ENCODE data around the gene SUMO3.
"Not testable (repeated sequence)": the region's sequence is repeated elsewhere in the genome, so short reads cannot be mapped to it uniquely, and the experiment has no call there.

The SUMO3 gene

DNA sequence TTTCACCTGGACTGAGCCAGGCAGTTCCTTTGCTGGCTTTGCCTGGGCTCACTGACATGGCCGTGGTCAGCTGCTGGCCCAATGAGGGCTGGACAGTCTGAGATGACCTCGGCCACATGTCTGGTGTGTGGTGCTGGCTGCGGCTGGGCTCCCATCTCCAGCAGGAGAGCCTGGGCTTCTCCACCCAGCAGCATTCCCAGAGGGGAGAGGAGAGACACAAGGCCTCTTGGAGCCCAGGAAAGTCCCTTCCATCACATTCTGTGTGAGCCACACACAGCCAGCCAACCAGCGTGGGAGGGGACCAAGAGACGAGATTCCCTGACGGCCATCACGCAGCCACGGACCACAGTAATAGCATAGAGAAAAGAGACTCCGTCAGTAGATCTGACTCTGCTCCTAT is 21.1 kb upstream of the SUMO3 start:
- TF ChIP-seq ZNF274 (IDR thresholded peaks at IDR 0.05; ENCODE audit: low read depth, low read length) = no peak

DNA sequence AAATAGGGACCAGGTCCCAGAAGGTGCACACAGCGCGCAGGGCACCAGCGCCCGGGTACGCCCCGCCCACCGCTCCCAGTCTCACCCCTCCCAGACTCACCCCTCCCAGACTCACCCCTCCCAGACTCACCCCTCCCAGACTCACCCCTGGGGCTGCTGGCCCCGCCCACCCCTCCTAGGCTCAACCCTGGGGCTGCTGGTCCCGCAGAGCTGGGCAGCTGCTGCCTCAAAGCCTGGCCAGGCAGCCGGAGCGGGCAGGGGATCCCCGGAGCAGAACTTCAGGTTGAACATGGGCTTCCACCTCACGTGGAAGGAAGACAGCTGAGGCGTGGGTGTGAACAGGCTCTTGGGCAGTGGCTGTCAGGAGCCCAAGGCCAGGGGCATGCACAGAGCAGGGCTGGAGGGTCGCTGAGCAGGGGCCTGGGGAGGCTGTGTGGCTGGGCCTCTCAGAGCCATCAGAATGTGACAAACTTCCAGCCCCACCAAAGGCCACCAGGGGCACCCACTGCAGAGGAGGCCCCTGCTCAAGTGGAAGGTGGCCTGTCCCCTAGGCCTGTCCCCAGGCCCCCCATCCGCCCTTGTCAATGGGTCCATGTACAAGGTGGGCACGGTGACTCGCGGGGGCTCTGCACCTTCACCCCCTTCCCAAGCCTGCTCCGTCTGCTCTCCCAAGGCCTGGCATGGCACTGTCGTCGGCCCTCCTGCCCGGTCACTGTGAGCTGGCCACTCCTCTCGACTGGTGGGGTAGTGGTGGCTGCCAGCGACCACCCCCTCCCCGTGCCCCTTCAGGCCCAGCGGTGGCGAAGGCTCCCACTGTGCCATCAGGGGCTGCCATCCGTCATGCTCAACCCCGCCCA is 20.4 kb upstream of the SUMO3 start:
- no peak for TF ChIP-seq ZNF274 (IDR thresholded peaks at IDR 0.05; ENCODE audit: low read depth, low read length)
- H3K4me3 ChIP-seq (ENCODE audit: low read length) = no peak overlapping the region

More for the DNA sequence above, 21.1 kb upstream of the SUMO3 start:
- no peak overlapping the region for H3K4me3 ChIP-seq (ENCODE audit: low read length)

DNA sequence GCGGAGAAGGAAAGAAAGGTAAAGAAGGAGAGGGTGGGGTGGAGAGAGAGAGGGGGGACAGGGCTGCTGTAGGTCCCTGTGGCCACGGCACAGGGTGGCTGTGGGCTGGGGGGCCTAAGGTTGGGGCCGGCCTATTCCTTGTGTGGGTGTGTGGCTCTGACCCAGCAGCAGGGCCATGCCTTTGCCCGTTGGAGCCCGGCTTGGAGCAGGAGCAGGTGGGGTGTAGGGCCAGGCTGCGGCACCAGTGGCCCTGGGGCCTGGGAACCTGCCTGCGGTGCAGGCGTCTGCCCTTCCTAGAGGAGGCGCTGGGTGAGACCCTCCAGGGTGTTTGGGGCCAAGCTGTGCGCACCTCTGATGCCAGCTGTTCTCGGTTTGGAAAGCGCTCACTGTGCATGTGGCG is 19.7 kb upstream of the SUMO3 start:
- no peak overlapping the region for H3K4me3 ChIP-seq (ENCODE audit: low read length)

DNA sequence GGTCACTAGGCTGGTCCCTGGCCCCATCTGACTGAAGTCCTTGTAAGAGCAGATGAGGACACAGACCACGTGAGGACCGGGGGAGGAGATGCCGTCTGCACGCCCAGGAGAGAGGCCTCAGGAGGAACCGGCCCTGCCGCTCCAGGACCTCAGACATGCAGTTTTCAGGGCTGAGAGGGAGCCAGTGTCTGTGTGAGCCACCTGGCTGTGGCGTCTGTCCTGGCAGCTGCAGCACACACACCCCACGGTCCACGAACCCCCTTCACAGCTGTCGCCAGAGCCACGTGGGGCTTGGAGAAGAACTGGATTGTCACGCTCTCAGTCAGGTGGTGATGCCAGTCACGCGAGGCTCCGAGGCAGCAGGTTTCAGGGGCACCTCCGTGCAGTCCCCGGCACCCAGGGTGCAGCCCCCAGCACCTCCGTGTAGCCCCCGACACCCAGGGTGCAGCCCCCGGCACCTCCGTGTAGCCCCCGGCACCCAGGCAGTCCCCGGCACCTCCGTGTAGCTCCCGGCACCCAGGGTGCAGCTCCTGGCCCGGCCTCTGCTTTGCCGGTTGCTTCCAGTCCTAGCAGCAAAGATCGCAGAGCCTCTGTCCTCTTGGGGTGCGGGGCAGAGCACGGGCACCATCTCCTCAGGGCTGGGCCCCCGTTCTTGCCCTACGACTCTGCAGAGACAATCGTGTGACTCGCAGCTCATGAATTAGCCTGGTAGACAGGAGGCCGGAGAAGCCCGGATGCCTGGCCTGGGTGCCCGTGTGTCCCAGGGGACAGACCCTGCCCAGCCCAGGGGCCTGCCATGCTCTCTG is 19.0 kb upstream of the SUMO3 start:
- H3K4me3 ChIP-seq (ENCODE audit: low read length) = no peak overlapping the region

More for the DNA sequence above, 19.7 kb upstream of the SUMO3 start:
- no peak for TF ChIP-seq ZNF274 (IDR thresholded peaks at IDR 0.05; ENCODE audit: low read depth, low read length)

DNA sequence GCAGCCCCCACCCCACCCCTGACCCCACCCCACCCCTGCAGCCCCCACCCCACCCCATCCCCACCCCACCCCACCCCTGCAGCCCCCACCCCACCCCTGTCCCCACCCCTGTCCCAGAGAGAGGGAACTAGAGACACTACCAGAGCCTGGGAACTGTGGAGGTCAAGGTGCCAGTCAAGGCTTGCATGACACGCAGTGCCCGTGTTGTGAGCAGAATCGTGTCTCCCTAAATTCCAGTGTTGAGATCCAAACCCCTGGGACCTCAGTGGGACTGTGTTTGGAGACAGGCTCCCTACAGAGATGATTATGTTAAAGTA is 18.4 kb upstream of the SUMO3 start:
- no peak for TF ChIP-seq ZNF274 (IDR thresholded peaks at IDR 0.05; ENCODE audit: low read depth, low read length)
- H3K4me3 ChIP-seq (ENCODE audit: low read length) = no peak overlapping the region

More for the DNA sequence above, 19.0 kb upstream of the SUMO3 start:
- no peak for TF ChIP-seq ZNF274 (IDR thresholded peaks at IDR 0.05; ENCODE audit: low read depth, low read length)

DNA sequence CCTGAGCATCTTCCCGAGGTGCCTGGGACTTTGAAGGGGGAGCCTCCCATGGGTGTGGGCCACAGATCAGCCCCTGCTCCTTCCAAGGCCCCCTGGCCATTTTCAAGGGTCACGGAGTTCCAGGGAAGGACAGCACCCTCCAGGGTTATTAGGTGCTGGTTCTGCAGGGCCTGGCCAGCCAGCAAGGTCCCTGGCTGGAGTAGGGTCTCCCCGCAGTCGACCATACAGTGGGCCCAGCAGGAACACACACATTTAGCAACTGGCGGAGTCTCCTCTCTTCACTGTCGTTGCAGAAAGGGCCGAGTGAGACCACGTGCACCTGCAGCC is 17.7 kb upstream of the SUMO3 start:
- no peak for TF ChIP-seq ZNF274 (IDR thresholded peaks at IDR 0.05; ENCODE audit: low read depth, low read length)
- no peak overlapping the region for H3K4me3 ChIP-seq (ENCODE audit: low read length)

DNA sequence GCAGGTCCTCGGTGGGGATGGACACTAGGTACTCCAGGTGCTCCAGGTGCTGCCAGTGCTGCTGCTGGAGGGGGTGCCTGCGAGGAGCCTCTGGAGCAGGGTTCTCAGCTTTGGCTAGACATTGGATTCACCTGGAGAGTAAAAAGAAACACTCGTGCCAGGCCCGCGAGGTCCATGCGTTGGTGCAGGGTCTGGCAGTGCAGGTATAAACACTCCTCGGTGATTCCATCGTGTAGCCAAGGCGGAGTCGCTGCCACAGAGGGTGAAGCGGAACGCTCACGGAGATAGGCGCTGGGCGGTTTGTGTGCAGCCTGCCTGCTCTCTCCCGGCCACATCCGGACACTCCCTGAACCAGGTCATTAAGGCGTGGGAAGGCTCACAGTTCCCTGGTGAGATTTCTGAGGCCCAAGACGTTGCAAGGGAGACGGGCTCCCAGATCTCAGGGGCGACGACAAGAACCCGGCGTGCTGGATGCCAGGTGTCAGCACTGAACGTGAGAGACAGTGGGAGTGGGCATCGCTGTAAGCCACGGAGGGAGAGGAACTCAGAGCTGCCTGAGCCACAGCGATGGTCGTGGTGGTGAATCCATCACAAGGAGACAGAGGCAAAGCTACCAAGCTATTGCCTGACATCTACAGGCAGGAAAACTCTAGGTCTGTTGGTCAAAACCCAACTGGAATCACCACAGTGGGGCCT is 17.2 kb upstream of the SUMO3 start:
- no peak overlapping the region for H3K4me3 ChIP-seq (ENCODE audit: low read length)

DNA sequence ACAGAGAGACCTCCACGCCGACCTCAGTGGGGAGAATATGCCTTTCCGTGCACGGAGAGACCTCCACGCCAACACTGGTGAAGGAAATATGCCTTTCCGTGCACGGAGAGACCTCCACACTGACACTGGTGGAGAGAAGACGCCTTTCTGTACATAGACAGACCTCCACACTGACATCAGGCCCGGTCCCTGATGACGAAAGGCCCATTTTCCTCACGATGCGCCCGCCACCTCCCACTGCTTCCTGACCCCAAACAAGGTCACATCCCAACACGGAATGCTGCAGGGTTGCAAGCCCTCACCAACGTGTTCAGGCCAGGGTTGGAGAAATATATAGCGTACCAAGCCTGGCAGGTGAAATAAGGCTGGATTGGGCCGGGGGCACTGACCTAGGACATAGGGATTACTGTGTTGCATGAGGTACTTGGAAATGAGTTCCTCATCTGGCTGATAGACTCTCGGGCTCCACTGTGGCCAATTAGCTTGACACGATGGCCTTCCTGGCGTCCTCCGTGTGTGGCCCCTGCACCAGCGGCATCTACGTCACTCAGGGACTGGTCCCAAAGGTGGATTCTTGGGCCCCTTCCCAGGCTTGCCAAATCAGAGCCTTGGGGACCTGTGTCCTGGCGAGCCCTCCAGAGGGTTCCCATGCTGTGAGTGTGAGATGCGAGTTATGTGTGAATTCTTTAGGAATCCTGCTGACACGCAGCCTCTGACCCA is 16.5 kb upstream of the SUMO3 start:
- no peak for TF ChIP-seq ZNF274 (IDR thresholded peaks at IDR 0.05; ENCODE audit: low read depth, low read length)
- no peak overlapping the region for H3K4me3 ChIP-seq (ENCODE audit: low read length)

More for the DNA sequence above, 17.2 kb upstream of the SUMO3 start:
- TF ChIP-seq ZNF274 (IDR thresholded peaks at IDR 0.05; ENCODE audit: low read depth, low read length) = no peak

DNA sequence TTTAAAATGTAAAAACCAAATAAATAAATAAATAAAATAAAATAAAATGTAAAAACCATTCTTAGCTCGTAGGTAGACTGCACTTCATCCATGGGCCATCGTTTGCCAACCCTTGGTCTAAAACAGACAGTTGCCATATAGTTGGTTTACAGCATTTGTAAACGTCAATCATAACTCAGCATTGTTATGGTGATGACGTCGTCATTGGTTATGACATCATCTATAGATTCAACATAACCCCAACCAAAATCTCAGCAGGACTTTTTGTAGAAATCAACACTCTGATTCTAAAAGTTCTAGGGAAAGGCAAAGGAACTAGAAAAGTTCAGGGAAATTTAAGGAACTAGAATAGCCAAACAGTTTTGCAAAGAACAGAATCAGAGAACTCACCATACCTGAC is 15.8 kb upstream of the SUMO3 start:
- TF ChIP-seq ZNF274 (IDR thresholded peaks at IDR 0.05; ENCODE audit: low read depth, low read length) = no peak
- H3K4me3 ChIP-seq (ENCODE audit: low read length) = no peak overlapping the region

DNA sequence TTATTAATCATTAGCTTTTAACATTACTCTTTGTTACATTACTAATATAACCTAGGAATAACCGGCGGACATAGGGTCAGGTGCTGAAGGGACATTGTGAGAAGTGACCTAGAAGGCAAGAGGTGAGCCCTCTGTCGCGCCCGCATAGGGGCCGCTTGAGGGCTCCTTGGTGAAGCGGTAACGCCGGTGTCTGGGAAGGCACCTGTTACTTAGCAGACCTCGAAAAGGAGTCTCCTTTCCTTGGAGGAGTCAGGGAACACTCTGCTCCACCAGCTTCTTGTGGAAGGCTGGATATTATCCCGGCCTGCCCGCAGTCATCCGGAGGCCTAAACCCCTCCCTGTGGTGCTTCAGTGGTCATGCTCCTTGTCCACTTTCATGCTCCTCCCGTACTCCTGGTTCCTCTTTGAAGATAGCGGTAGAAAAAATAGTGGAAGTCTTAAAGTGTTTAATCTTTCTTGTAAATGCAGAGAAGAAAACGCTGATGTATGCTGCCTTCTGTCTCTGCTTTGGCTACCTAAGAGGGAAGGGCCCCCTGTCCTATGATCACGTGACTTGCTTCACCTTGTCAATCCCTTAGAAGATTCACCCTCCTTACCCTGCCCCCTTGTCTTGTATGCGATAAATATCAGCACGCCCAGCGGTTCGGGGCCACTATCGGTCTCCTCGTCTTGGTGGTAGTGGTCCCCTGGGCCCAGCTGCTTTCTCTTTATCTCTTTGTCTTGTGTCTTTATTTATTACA is 14.8 kb upstream of the SUMO3 start:
- not testable (repeated sequence) for H3K4me3 ChIP-seq (ENCODE audit: low read length)

DNA sequence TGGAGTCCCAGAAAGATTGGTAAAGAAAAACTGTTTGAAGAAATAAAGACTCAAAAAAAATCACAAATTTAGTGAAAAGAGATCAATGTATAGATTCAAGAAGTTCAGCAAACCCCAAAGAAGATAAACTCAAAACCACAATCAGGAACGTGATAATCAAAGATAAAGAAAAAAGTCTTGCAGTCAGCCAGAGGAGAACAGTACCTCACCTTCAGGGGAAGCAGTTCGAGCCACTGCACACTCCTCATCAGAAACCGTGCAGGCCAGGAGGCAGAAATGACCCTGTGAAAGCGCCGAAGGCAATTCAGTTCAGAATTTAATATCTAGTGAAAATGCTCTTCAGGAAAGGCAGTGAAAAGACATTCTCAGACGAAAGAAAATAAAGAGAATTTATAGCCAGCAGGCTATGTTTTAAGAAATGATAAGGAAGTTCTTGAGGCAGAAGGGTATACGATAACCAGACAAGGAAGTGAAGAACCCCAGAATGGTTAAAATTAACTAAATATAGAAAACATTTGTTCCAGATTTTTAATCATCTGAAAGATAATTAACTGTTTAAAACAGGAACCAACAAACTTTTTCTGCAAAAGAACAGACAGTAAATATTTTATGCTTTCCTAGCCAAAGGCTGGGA is 13.5 kb upstream of the SUMO3 start:
- TF ChIP-seq ZNF274 (IDR thresholded peaks at IDR 0.05; ENCODE audit: low read depth, low read length) = no peak
- H3K4me3 ChIP-seq (ENCODE audit: low read length) = peak overlapping the region; percentile 14; the same call in 1 of the 2 replicates

DNA sequence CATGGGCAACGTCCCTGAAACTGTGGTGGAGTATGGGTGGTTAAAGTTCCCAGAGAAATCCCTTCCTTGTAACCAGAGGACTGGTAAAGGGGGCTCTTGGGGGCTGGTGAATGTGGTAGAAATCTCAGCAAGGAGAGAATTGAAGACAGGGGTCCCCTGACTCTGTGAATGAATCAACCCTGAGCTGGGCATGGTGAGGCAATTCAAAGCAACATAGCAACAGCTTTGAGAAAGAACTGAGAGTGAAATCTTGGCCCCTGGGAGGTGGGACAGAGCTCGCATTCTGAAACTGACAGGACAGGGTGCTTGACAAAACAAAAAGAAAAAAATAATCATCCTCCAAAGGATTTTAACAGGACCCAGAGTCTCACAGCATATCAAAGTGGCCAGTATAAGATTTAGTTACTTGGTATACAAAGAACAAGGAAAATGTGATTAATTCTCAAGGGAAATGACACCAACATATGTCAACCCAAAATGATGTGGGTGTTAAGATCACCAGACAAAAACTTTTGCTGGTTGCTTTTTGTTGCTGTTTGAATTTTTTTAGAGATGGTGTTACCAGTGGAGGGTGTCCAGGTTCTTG is 11.7 kb upstream of the SUMO3 start:
- TF ChIP-seq ZNF274 (IDR thresholded peaks at IDR 0.05; ENCODE audit: low read depth, low read length) = no peak
- no peak overlapping the region for H3K4me3 ChIP-seq (ENCODE audit: low read length)
